ENCODE data around the gene TFF3. TPM values are rescaled to one million over a fixed set of nuclear protein-coding genes. Genes with fewer than 3 reads are reported as not detected.

Gene TFF3
- total RNA-seq, 2 donors from 2014 or later = 5.0 TPM

- Histone ChIP-seq H3K36me3 (no peaks in the 10 kb centered on the region), H3K9me3 (no peaks in the 10 kb centered on the region), H3K4me1 (peaks cover 0 to 63% of the 10 kb centered on the region in 2 donors), H3K4me3 (no peak overlapping the region), H3K27ac (peak overlapping the region; percentile 60 to 73), H3K27me3 (no peaks in the 10 kb centered on the region)
- no peak for TF ChIP-seq CTCF (IDR thresholded peaks at IDR 0.05)
- peak; percentile 79 for DNase-seq (ENCODE audit: low spot score)
Measured at GRCh38 chr21:42263591-42264131, 51.5 kb downstream of the TFF3 start.

- Histone ChIP-seq H3K4me3 (no peak overlapping the region), H3K9me3 (no peaks in the 10 kb centered on the region), H3K4me1 (peaks cover 0 to 60% of the 10 kb centered on the region in 2 donors), H3K27ac (peak overlapping the region; percentile 60 to 73), H3K27me3 (no peaks in the 10 kb centered on the region), H3K36me3 (no peaks in the 10 kb centered on the region)
- DNase-seq (ENCODE audit: low spot score) = peak; percentile 75
- TF ChIP-seq CTCF (IDR thresholded peaks at IDR 0.05) = no peak
Measured at GRCh38 chr21:42262831-42263231, 52.4 kb downstream of the TFF3 start.

GRCh38 chr21:42261829-42262200 is 53.4 kb downstream of the TFF3 start:
- no peaks in the 10 kb centered on the region for H3K36me3 ChIP-seq
- H3K9me3 ChIP-seq = no peaks in the 10 kb centered on the region
- no peaks in the 10 kb centered on the region for H3K27me3 ChIP-seq
- no peak overlapping the region for H3K4me3 ChIP-seq
- no peak for DNase-seq (ENCODE audit: low spot score)
- no peak for TF ChIP-seq CTCF (IDR thresholded peaks at IDR 0.05)
- H3K4me1 ChIP-seq = peaks cover 0 to 62% of the 10 kb centered on the region in 2 donors
- no peak overlapping the region for H3K27ac ChIP-seq

Other genes starting within 250 kb of the TFF3 start
- not detected for gene UMODL1, start 244.1 kb downstream of the TFF3 start, total RNA-seq
- 10 to 100 TPM in 1 of 2 donors, 1 to 10 TPM in 1; 7.9 to 12.3 TPM for gene ABCG1, start 96.3 kb downstream of the TFF3 start, total RNA-seq
- not detected for gene TFF2, start 35.6 kb upstream of the TFF3 start, total RNA-seq
- not detected for gene TFF1, start 51.1 kb upstream of the TFF3 start, total RNA-seq
- 1 to 10 TPM; 1.1 to 2.4 TPM for gene TMPRSS3, start 80.6 kb upstream of the TFF3 start, total RNA-seq
- gene UBASH3A, start 88.5 kb upstream of the TFF3 start, total RNA-seq = under 1 TPM in 1 of 2 donors, not detected in 1; 0.12 TPM
- gene RSPH1, start 180.8 kb upstream of the TFF3 start, total RNA-seq = not detected
- gene SLC37A1, start 198.4 kb upstream of the TFF3 start, total RNA-seq = 1 to 10 TPM; 2.0 to 5.0 TPM